Measurements from ENCODE around the gene NR3C2.

GRCh38 chr4:148288448-148288847 is 153.8 kb downstream of the NR3C2 start:
- no peak for TF ChIP-seq CEBPB (IDR thresholded peaks at IDR 0.05; ENCODE audit: low read depth, low read length)
- TF ChIP-seq SMC3 (IDR thresholded peaks at IDR 0.05; ENCODE audit: low read depth, low read length) = no peak
- no peak for TF ChIP-seq CTCF (conservative IDR thresholded peaks at IDR 0.05; ENCODE audit: low read depth, low read length)
- no peak for TF ChIP-seq USF2 (IDR thresholded peaks at IDR 0.05; ENCODE audit: low read depth, low read length)
- TF ChIP-seq CHD1 (IDR thresholded peaks at IDR 0.05; ENCODE audit: low read depth, low read length) = no peak
- TF ChIP-seq RCOR1 (IDR thresholded peaks at IDR 0.05; ENCODE audit: insufficient replicate concordance, low read length) = no peak
- no peak for TF ChIP-seq POLR2A (IDR thresholded peaks at IDR 0.05; ENCODE audit: low read depth, low read length)
- TF ChIP-seq RAD21 (IDR thresholded peaks at IDR 0.05; ENCODE audit: low read length) = no peak

Measured in IMR-90 (cell line).